ENCODE results near the gene ACKR2. TPM values are rescaled to one million over a fixed set of nuclear protein-coding genes. Genes with fewer than 3 reads are reported as not detected.
"Not testable (repeated sequence)": the region's sequence is repeated elsewhere in the genome, so short reads cannot be mapped to it uniquely, and the experiment has no call there.

Gene ACKR2
- total RNA-seq, 4 donors from 2014 or later: 2.7 to 6.5 (median 3.1) TPM

GRCh38 chr3:42880601-42881451 is 71.6 kb downstream of the ACKR2 start:
- Histone ChIP-seq H3K4me1 (peaks cover 4 to 12% (median 9%) of the 10 kb centered on the region in 3 donors), H3K27ac (peak overlapping the region; percentile 64 to 86 (median 79)), H3K4me3 (peak overlapping the region; percentile 54 to 86 (median 60)), H3K27me3 (no peaks in the 10 kb centered on the region), H3K9me3 (no peaks in the 10 kb centered on the region), H3K36me3 (no peaks in the 10 kb centered on the region)
- WGBS, 2 donors: 5 to 7% methylated on average over 9 to 15 of the region's 61 CpGs
- peak; percentile 22 for DNase-seq
- intact Hi-C loops (cut with DNase I): loop anchor here (5.0 kb wide), 1 partner anchor 49 kb away; no protein-coding TSS in a partner anchor
- TF ChIP-seq CTCF (IDR thresholded peaks at IDR 0.05) (peak; percentile 88 to 96 (median 93)), POLR2A (IDR thresholded peaks at IDR 0.05) (no peak)

GRCh38 chr3:42883251-42883930 is 74.1 kb downstream of the ACKR2 start:
- WGBS, 2 donors: 67% methylated on average over 6 of the region's 6 CpGs
- intact Hi-C loops (cut with DNase I): loop anchor here (5.0 kb wide), 1 partner anchor 51 kb away; no protein-coding TSS in a partner anchor

GRCh38 chr3:42884324-42884723 is 75.1 kb downstream of the ACKR2 start:
- DNase-seq: no peak
- H3K9me3 ChIP-seq: no peaks in the 10 kb centered on the region
- intact Hi-C loops (cut with DNase I): loop anchor here (5.0 kb wide), 1 partner anchor 52 kb away; no protein-coding TSS in a partner anchor
- H3K27ac ChIP-seq: no peak overlapping the region
- TF ChIP-seq POLR2A (IDR thresholded peaks at IDR 0.05) (no peak), CTCF (IDR thresholded peaks at IDR 0.05) (no peak)
- H3K27me3 ChIP-seq: no peaks in the 10 kb centered on the region
- H3K36me3 ChIP-seq: no peaks in the 10 kb centered on the region
- WGBS, 2 donors: 72 to 74% methylated on average over 2 of the region's 2 CpGs
- peaks cover 4 to 13% (median 9%) of the 10 kb centered on the region in 3 donors for H3K4me1 ChIP-seq
- H3K4me3 ChIP-seq: no peak overlapping the region

More at GRCh38 chr3:42883251-42883930, 74.1 kb downstream of the ACKR2 start:
- H3K36me3 ChIP-seq, H3K27ac ChIP-seq, H3K27me3 ChIP-seq, H3K4me3 ChIP-seq, H3K9me3 ChIP-seq, DNase-seq: not testable (repeated sequence)
- peaks cover 4 to 12% (median 9%) of the 10 kb centered on the region in 3 donors for H3K4me1 ChIP-seq

GRCh38 chr3:42886294-42886822 is 77.1 kb downstream of the ACKR2 start:
- intact Hi-C loops (cut with DNase I): no loop called here
- H3K4me1 ChIP-seq: peaks cover 0 to 23% (median under 1%) of the 10 kb centered on the region in 3 donors

More at GRCh38 chr3:42886294-42886822, 77.1 kb downstream of the ACKR2 start:
- H3K9me3 ChIP-seq: no peaks in the 10 kb centered on the region
- DNase-seq: no peak
- TF ChIP-seq POLR2A (IDR thresholded peaks at IDR 0.05) (no peak), CTCF (IDR thresholded peaks at IDR 0.05) (no peak)
- no peak overlapping the region for H3K27ac ChIP-seq
- whole genome bisulfite sequencing, 2 donors: 74 to 81% methylated on average over 1 of the region's 1 CpG
- no peaks in the 10 kb centered on the region for H3K27me3 ChIP-seq
- no peaks in the 10 kb centered on the region for H3K36me3 ChIP-seq
- no peak overlapping the region for H3K4me3 ChIP-seq
